Measurements from ENCODE around the gene B3GNT7.
A peak's percentile ranks its signal among the peaks of the same experiment; 100 is the strongest.
"Not testable (repeated sequence)": the region's sequence is repeated elsewhere in the genome, so short reads cannot be mapped to it uniquely, and the experiment has no call there.

The B3GNT7 gene

GRCh38 chr2:231367178-231367577 lies 28.3 kb upstream of the B3GNT7 start:
- no peak for DNase-seq (ENCODE audit: low spot score)

- no peak for DNase-seq (ENCODE audit: low spot score)
These were observed 25.7 kb upstream of the B3GNT7 start for GRCh38 chr2:231369580-231370428.

- DNase-seq (ENCODE audit: low spot score): no peak
These were observed 25.1 kb upstream of the B3GNT7 start for GRCh38 chr2:231370429-231370748.

GRCh38 chr2:231370749-231371429 lies 24.6 kb upstream of the B3GNT7 start:
- no peak for DNase-seq (ENCODE audit: low spot score)

- no peak for DNase-seq (ENCODE audit: low spot score)
These were observed 24.0 kb upstream of the B3GNT7 start for GRCh38 chr2:231371430-231372054.

GRCh38 chr2:231372326-231372725 lies 23.2 kb upstream of the B3GNT7 start:
- DNase-seq (ENCODE audit: low spot score): no peak

- no peak for DNase-seq (ENCODE audit: low spot score)
These were observed 22.3 kb upstream of the B3GNT7 start for GRCh38 chr2:231373184-231373583.

- DNase-seq (ENCODE audit: low spot score): no peak
These were observed 21.6 kb upstream of the B3GNT7 start for GRCh38 chr2:231373786-231374349.

- peak; percentile 9 for DNase-seq (ENCODE audit: low spot score)
These were observed 20.7 kb upstream of the B3GNT7 start for GRCh38 chr2:231374771-231375170.

- DNase-seq (ENCODE audit: low spot score): not testable (repeated sequence)
These were observed 19.4 kb upstream of the B3GNT7 start for GRCh38 chr2:231375994-231376615.

- DNase-seq (ENCODE audit: low spot score): no peak
These were observed 18.7 kb upstream of the B3GNT7 start for GRCh38 chr2:231376857-231377256.

- DNase-seq (ENCODE audit: low spot score): no peak
These were observed 17.3 kb upstream of the B3GNT7 start for GRCh38 chr2:231378026-231378722.

GRCh38 chr2:231379266-231380215 lies 16.0 kb upstream of the B3GNT7 start:
- DNase-seq (ENCODE audit: low spot score): no peak

- no peak for DNase-seq (ENCODE audit: low spot score)
These were observed 15.2 kb upstream of the B3GNT7 start for GRCh38 chr2:231380307-231380706.

- DNase-seq (ENCODE audit: low spot score): no peak
These were observed 14.3 kb upstream of the B3GNT7 start for GRCh38 chr2:231380991-231381847.

- DNase-seq (ENCODE audit: low spot score): no peak
These were observed 13.4 kb upstream of the B3GNT7 start for GRCh38 chr2:231382116-231382515.

- DNase-seq (ENCODE audit: low spot score): no peak
These were observed 11.9 kb upstream of the B3GNT7 start for GRCh38 chr2:231383416-231384108.

- no peak for DNase-seq (ENCODE audit: low spot score)
These were observed 11.4 kb upstream of the B3GNT7 start for GRCh38 chr2:231384109-231384435.

GRCh38 chr2:231384970-231385369 lies 10.5 kb upstream of the B3GNT7 start:
- DNase-seq (ENCODE audit: low spot score): no peak

Data from hematopoietic multipotent progenitor cell treated with erythropoietin and hydrocortisone succinate and interleukin-3 and kit ligand, for 17 days (in vitro differentiated cells).